SK-N-MC (cell line): ENCODE measurements around the gene WDR4.

Experiments
- EZH2 ChIP-seq: fragments of 200-600 bp; sonication (generic); IDR thresholded peaks from one replicate; pipeline ENCODE4 v1.6.1; 2017; ENCODE audit warnings: antibody characterized with exemption
- FOXP2 ChIP-seq: optimal IDR thresholded peaks from 2 replicates; pipeline ENCODE3; 2011; ENCODE audit warnings: mild to moderate bottlenecking, moderate library complexity; ENCODE audit not compliant: insufficient read depth; ENCODE audit errors: extremely low read length, control extremely low read depth
- POLR2AphosphoS5 ChIP-seq: IDR thresholded peaks from 2 replicates; pipeline ENCODE4 v1.6.1; 2012; ENCODE audit warnings: mild to moderate bottlenecking, low read depth, low read length, borderline replicate concordance

DNA sequence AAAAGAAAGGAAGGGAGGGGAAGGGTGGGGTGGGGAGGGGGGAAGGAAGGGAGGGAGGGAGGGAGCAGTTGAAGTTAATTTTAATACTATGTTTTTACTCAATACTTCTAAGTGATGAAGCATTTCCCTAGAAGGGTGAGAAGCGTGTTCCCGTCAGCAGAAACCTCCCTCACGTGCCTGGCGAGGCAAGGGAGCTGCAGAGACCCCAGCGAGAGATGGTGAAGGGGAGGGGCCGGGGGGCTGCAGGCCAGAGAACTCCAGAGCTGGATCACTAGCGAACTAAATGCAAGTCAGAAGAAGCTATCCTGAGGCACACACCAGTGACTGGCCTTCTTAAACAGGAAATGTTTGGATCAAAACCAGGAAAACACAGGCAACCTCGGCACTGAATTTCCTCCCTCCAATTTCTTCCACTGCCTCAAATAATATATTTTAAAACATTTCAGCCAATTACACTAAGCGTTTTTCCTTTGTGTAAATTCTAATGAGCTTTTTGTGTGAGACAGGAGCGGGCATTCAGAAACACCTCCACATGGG is 18.0 kb downstream of the WDR4 start:
- TF ChIP-seq EZH2, result no peak
- TF ChIP-seq POLR2AphosphoS5, result no peak
- TF ChIP-seq FOXP2, result no peak
